Kidney epithelial cell (primary cell): ENCODE results near the gene SEL1L2. TPM values are rescaled to one million over a fixed set of nuclear protein-coding genes. Genes with fewer than 3 reads are reported as not detected.

Source experiments
- DNase-seq: peaks from one replicate; pipeline ENCODE4 v3.0.0-alpha.2; 2010; ENCODE audit warnings: low read depth
- H3K27me3 ChIP-seq: 2 replicates; pipeline ENCODE4 v1.6.0; 2011; ENCODE audit warnings: low read length; ENCODE audit not compliant: control insufficient read depth, insufficient read depth
- H3K36me3 ChIP-seq: 2 replicates; pipeline ENCODE4 v1.5.1; 2011; ENCODE audit warnings: low read length; ENCODE audit not compliant: control insufficient read depth, insufficient read depth
- H3K4me3 ChIP-seq: 2 replicates; pipeline ENCODE4 v1.5.1; 2011; ENCODE audit warnings: low read depth, mild to moderate bottlenecking, control low read depth, low read length
- total RNA-seq: library from RNA; depleted of rRNA; stranded (reverse); fragments of >200 nt; gene quantifications from 2 replicates; pipeline ENCODE4 v1.2.3, GENCODE V29; 2015
- TF ChIP-seq, protein P1 (sequence below): IDR thresholded peaks from 2 replicates; pipeline ENCODE4 v1.5.1; 2011; ENCODE audit warnings: mild to moderate bottlenecking, moderate library complexity, low read length, control low read depth, inconsistent platforms; ENCODE audit not compliant: insufficient read depth, poor library complexity, severe bottlenecking

SEL1L2 gene
- total RNA-seq, 1 donor from 2014 or later = not detected

DNA sequence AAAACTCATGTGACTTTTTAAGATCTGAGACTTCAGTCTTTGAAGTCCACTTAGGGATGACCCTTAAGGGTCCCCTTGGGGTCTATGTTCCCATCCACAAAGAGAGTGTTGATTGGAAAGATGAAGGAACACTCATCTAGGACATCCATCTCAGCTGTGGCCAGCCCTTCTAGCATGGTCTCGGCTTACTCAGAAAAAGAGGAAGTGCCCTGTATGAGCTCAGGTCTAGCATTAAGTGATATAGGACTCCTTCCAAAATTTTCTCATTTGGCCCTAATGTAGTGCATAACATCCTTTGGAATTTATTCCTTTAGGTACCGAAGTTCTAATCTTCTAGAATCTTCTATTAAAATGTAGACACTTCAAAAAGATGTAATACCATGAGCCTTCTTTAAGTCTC lies 128.2 kb downstream of the SEL1L2 start:
- no peaks in the 10 kb centered on the region for H3K27me3 ChIP-seq
- H3K36me3 ChIP-seq = no peaks in the 10 kb centered on the region
- no peak overlapping the region for H3K4me3 ChIP-seq
- DNase-seq = no peak
- TF ChIP-seq, protein P1, sequence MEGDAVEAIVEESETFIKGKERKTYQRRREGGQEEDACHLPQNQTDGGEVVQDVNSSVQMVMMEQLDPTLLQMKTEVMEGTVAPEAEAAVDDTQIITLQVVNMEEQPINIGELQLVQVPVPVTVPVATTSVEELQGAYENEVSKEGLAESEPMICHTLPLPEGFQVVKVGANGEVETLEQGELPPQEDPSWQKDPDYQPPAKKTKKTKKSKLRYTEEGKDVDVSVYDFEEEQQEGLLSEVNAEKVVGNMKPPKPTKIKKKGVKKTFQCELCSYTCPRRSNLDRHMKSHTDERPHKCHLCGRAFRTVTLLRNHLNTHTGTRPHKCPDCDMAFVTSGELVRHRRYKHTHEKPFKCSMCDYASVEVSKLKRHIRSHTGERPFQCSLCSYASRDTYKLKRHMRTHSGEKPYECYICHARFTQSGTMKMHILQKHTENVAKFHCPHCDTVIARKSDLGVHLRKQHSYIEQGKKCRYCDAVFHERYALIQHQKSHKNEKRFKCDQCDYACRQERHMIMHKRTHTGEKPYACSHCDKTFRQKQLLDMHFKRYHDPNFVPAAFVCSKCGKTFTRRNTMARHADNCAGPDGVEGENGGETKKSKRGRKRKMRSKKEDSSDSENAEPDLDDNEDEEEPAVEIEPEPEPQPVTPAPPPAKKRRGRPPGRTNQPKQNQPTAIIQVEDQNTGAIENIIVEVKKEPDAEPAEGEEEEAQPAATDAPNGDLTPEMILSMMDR = no peak

DNA sequence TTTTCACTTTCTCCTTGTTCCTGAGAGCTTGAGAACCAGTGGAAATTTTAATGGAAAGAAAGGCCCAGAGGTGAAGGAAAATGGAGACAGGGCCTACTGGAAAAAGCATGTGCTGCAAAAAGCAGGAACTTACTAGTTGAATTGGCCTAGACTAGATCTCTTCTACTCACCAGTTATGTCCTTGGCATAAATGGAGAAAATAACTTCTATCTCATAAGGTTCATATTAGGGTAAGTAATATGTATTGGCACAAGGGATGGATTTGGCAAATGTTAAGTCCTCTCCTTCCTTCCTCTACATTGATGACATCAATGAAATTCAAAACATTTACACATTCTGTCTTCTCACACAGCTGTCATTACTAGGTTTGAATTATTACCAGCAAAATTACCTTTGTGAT lies 131.5 kb downstream of the SEL1L2 start:
- Histone ChIP-seq H3K27me3 (no peaks in the 10 kb centered on the region), H3K36me3 (no peaks in the 10 kb centered on the region), H3K4me3 (no peak overlapping the region)
- TF ChIP-seq, protein P1 = no peak
- no peak for DNase-seq

DNA sequence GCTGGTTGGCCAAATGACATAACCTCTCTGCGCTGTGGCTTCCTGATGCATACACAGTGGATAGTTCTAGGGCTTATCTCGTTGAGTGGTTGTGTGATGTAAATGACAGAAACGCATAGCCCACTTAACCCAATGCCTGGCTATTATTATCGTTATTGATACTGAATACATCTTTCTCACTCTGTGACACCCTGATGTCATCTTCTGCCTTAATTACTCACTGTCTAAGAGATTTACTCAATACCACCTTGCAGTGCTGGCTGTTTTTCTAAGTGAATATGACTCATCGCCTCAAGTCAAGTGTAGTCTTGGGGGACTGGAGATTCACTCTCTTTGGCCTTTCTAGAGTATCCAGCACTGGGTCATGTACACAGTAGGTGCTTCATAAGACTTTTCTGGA lies 132.0 kb downstream of the SEL1L2 start:
- DNase-seq = no peak
- Histone ChIP-seq H3K36me3 (no peaks in the 10 kb centered on the region), H3K4me3 (no peak overlapping the region), H3K27me3 (no peaks in the 10 kb centered on the region)
- TF ChIP-seq, protein P1 = no peak

DNA sequence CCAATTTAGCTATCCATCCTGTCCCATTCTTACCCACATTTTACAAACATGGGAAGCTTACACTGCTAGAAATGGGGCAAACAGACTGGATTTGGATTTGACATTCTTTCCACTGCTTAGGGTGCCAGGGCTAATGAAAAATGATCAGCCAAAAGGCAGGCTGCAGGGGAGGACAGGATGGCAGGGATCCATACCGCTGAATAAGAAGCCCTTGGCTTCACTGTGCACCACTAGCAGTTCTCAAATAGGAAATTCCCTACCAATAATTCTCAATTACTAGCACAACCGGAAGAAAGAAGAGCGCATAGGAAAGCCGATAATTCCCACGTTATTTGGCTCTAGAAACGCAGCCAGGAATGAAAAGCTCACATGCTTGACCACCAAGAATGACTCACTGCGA lies 132.5 kb downstream of the SEL1L2 start:
- Histone ChIP-seq H3K4me3 (no peak overlapping the region), H3K27me3 (no peaks in the 10 kb centered on the region), H3K36me3 (no peaks in the 10 kb centered on the region)
- TF ChIP-seq, protein P1 = no peak
- no peak for DNase-seq

DNA sequence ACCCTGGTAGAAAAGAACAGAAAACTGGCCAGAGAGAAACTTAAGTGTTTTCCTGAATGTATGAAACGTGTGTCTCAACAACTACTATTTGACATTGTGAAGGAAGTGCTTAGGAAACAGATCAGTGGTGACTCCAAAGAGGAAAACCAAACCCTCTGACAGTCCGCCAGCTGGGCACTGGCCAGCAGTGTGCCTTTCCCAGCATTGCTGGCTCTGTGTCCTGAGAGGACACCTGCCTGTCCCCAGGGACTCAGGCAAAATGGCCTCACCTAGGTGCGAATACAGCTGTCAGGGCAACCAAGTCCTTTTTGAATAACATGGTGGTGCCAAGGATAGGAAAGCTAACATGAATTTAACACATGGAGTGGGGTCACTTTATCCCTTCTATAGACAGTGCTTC lies 133.1 kb downstream of the SEL1L2 start:
- Histone ChIP-seq H3K27me3 (no peaks in the 10 kb centered on the region), H3K4me3 (no peak overlapping the region), H3K36me3 (no peaks in the 10 kb centered on the region)
- DNase-seq = no peak
- TF ChIP-seq, protein P1 = no peak

DNA sequence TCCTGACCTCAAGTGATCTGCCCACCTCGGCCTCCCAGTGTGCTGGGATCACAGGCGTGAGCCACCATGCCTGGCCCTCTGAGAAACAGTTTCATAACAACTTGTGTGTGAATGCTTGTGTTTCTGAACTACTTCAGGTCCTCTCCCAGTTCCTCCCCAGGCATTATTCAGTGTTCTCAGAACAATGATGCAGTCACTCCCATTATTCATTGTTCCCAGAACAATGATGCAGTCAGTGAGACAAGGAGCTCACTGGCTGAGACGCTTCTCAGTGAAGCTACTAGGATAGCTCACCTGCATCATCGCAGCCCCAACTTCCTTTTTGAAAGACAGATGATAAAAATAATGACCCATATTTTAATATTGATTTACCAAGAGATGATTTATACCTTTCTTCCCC lies 134.1 kb downstream of the SEL1L2 start:
- no peaks in the 10 kb centered on the region for H3K27me3 ChIP-seq
- DNase-seq = no peak
- H3K36me3 ChIP-seq = no peaks in the 10 kb centered on the region
- TF ChIP-seq, protein P1 = no peak
- no peak overlapping the region for H3K4me3 ChIP-seq
